Eye (tissue), 1 donor: Measurements from ENCODE around the gene CD24.

Experiments used
- DNase-seq: peaks from one replicate; pipeline ENCODE4 v3.0.0-alpha.2; 2015

Gene CD24

DNA sequence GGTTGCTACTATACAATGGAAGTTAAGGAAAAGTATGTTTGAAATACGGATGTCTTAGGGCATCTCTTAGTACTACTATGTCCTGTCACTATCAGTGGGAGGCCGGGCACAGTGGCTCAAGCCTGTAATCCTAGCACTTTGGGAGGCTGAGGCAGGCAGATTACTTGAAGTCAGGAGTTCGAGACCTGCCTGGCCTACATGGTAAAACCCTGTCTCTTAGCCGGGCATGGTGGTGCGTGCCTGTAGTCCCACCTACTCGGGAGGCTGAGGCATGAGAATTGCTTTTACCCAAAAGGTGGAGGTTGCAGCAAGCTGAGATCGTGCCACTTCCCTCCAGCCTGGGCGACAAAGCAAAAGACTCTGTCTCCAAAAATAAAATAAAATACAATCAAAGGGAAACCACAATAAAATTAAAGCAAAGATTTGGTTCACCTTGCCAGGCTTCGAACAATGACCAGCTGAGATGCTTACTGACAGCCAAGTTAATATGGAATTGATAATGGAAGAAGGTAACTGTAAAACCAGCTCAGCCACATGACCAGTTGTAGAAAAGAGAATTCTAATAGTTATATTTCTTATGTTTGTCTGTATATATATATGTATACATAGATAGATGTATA lies 6.5 kb downstream of the CD24 start:
- DNase-seq = no peak

DNA sequence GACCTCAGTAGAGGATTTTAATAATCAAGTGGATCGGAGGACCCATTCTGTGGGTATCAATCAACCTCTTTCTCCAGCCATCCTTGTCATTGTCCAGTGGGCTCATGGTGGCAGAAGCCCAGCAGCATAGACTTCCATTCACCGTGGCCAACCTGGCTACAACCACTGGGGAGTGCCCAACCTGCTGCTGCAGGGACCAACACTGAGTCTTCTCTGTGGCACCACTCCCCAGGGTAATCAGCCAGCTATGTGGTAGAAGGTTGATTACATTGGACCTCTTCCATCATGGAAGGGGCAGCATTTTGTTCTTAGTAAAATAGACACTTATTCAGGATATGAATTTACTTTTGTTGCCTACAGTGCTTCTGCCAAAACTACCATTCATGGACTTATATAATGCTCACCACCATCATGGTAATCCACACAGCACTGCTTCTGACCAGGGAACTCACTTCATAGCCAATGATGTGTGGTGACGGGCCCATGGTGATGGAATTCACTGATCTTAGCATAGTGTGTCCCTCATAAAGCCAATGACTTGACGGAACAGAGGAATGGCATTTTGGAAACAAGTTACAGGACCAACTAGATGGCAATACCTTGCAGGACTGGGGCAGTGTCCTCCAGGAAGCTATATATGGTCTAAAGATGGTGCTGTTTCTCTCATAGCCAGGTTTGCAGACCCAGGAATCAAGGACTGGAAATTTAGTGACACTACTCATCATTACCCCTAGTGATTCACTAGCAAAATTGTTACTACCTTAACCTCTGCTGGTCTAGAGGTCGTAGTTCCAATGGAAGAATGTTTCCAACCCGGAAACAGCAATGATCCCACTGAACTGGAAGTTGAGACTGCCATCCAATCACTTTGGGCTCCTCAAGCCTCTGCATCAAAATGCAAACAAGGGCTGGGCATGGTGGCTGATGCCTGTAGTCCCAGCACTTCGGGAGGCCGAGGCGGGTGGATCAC lies 7.6 kb downstream of the CD24 start:
- DNase-seq = no peak

DNA sequence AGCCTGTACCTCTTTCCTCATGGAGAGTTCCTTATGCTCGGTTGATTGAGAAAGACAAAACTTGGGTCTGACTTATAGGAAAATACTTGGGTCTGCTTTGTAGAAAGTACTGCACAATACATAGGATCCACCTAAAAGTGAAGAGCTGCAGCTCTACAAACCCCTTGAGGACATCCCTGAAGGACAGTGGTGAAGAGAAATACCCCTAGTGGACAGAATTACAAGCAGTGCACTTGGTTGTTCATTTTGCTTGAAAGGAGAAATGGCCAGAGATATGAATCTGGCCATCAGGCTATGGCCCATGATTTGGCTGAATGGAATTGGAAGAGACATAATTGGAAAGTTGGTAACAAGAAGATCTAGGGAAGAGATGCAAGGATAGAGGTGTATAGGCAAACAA lies 8.3 kb downstream of the CD24 start:
- DNase-seq = no peak

DNA sequence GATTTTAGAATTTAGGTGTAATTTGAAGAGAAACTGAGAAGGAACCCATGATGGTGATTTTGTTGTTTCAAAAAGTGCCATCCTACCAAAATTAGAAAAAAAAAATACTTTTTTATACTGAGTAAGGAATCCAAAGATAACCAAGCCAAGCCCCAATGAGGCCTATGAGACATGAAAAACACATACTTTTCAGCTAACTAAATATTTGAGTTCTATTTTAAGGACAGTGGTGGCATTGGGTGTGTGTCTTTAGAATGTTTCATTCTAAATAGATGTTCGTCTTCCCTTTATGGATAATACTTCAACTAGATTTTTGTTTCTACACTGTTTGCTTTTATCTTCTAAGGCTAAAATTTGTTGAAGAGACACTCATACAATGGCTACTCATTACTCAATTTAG lies 9.6 kb downstream of the CD24 start:
- DNase-seq = no peak

DNA sequence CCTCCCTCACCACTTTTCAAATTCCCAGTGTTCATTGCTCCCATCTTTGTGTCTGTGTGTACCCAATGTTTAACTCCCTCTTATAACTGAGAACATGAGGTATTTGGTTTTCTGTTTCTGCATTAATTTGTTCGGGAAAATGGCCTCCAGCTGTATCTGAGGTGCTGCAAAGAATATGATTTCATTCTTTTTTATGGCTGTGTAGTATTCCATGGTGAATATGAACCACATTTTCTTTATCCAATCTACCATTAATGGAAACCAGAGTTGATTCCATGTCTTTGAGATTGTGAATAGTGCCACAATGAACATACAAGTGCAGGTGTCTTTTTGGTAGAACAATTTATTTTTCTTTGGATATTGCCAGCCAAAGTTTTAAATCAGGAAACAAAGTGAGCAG lies 10.4 kb downstream of the CD24 start:
- no peak for DNase-seq

DNA sequence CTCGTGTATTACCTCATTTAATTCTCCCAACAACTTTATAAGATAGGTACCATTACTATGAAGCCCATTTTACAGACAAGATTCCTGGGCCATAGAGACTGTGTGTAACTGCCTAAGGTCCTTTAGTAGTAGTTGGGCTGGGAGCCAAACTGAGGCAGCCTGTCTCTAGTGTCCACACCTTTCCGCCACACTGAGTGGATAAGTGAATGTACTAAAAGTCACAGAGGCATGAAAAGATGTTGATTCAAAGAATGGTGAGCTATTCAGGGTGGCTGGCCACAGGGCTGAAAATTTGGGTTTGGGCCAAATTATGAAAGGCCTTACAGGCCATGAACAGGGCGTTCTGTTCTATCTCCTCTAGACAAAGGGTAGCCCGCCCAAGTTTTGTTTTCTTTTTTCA lies 11.0 kb downstream of the CD24 start:
- no peak for DNase-seq

DNA sequence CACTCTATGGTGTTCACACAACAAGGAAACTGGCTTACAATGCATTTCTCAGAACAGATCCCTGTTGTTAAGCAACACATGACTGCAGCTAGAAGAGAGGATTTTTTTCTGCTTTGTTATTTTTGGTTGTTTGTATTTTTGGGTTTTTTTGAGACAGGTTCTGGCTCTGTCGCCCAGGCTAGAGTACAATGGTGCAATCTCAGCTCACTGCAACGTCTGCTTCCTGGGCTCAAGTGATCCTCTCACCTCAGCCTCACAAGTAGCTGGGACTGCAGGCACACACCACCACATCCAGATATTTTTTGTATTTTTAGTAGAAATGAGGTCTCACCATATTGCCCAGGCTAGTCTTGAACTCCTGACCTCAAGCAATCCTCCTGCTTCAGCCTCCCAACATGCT lies 12.7 kb downstream of the CD24 start:
- no peak for DNase-seq

DNA sequence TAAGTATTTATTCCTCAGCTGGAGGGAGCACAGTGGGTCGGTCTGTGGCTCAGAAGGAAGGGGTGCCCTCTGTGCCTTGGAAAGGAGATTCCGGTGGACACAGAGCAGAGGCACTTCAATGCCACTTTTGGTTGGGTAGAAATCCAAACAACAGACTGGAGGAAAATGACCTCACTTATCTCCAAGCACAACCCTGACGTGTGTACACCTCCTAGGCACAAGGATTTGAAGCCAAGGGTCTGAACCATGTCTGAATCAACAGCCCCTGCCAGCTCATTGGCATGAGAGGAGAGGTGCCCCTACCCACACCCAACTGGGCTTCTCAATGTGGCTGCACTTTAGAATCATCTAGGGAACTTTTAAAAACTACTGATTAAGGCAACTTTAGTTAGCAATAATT lies 13.4 kb downstream of the CD24 start:
- DNase-seq = no peak

DNA sequence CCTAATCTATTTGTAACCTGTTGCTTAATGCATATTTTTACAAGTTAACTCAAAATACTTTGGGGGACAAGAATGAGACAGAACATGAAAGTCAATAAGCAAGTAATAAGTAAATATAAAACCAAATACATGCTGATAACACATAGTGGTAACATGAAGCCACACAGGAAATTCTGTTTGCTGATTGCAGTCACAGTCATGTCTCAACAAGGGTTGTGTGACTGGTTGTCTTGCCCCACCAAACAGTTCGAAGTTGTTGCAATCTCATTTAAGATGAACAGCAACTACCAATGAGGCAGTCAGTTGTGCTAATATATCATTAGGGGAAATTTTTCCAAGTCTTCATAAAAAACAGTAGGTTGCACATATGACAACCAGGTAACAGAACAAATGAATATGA lies 14.5 kb downstream of the CD24 start:
- no peak for DNase-seq

DNA sequence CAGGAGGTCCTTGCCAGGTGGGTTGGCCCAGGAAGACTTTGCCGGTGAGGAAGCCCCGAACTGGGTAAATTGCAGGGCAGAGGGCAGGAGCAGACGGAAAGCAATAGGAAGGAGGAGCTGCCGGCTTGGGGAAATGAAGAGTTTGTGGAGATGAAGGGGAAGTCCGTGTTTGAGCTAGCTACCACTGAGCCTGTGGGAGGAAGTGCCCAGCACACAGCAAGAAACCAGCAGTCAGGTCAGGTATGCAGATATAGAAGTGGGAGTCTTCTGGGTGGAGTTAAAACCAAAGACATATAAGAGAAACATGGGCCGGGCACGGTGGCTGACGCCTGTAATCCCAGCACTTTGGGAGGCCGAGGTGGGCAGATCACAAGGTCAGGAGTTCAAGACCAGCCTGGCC lies 34.7 kb downstream of the CD24 start:
- no peak for DNase-seq

DNA sequence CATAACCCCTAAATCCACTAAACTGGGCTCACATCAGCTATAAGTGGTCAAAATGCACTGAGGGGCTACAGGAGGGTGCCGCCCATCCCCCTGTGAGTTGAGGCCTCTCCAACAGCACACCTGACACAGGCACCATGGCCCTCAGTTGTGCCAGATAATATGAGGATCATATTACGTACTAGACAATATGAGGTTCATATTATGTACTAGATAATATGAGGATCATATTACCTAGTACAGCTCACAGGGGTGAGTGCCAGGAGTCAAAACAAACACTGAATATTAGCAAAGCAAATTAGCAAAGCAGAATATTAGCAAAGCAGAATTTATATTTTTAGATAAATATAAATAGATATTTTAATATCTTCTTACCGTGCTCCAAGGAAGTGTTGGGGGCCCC lies 35.3 kb downstream of the CD24 start:
- DNase-seq = no peak

DNA sequence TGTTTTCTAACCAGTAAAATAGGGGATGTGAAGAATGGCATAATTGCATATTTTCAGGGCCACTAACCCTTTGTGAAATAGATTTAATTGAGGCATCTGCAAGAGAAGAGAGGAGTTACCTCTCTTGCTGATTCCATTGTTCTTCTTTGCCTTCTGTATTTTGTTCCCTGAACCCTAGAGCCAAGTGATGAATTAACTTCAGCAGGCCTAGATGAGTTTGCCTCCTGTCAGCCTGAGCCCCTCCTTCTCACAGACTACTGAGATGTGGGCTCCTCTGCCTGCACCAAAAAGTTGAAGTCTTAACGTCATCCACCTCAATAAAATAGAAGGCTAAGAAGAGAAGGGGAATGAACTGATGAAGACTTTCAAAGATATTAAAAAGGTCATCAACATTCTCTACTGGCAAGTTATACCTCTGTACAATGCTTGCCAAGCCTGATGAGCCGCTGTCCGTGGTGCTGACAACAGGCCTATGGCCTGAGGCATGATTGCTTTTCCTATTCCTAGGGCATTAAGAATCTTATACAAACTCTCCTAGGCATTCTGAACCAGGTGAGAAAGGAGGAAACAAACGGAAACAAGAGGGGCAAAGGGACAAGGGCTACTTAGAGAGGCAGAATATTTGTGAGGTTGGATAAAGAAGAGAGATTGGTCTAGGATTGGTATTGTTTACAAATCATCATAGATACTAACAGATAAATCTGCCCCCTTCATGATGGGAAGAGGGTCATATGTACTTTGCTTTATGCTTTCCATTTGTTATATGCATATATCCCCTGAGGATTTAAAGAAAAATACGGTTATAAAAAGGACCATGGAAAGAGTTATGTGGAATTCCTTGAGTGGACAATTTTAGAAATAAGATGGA lies 46.8 kb downstream of the CD24 start:
- DNase-seq = peak; percentile 84

DNA sequence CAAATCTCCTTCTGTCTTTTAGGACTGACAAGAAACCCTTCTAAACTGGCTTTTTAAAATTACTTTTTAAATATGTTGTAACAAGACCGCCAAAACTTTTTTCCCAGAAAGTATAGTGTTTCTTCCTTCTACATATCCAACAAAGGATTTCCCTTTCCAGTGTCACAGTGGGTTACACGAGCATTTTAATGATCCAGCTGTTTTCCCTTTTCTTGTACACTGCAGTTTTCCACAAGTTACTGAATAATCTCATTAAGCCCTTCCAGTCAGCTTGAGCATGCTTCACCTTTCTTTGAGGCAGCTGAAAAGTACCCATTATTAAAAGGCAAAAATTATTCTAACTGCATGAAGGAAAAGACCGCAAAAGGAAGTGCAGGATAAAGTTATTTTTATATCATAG lies 48.6 kb downstream of the CD24 start:
- no peak for DNase-seq

DNA sequence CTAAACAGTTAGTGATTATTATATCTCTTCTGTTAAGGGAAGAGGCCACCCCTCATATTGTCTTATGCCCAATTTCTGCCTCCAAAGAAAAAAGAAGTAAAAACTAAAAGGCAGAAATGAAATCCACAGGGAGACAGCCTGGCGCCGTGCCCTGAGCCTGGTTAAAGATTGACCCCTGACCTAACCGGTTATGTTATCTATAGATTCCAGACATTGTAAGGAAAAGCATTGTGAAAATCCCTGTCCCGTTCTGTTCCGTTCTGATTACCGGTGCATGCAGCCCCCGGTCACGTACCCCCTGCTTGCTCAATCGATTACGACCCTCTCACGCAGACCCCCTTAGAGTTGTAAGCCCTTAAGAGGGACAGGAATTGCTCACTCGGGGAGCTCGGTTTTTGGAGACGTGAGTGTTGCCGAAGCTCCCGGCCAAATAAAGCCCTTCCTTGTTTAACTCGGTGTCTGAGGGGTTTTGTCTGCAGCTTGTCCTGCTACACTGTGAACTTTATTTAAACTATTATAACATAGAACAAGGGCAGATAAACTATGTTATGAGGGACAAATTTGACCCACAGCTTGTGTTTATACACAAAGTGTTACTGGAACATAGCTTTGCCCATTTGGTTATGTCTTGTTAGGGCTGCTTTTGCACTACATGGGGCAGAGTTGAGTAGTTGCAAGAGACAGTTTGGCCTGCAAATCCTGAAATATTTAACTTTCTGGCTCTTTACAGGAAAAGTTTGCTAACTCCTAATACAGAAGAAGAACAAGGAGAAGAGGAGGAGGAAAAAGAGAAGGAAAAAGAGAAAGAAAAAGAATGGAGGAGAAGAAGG lies 49.6 kb downstream of the CD24 start:
- no peak for DNase-seq

DNA sequence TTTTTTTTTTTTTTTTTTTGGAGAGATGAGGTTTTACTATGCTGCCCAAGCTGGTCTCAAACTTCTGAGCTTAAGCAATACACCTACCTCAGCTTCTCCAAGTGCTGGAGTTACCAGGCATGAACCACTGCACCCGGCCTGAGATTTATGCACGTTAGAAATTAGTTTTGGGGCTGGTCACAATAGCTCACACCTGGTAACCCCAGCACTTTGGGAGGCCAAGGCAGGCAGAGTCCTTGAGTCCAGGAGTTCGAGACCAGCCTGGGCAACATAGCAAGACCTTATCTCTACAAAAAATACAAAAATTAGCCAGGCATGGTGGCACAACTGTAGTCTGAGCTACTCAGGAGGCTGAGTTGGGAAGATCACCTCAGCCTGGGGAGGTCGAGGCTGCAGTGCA lies 51.9 kb downstream of the CD24 start:
- DNase-seq = no peak
